Measurements from ENCODE around the gene CPLX3. TPM values are rescaled to one million over a fixed set of nuclear protein-coding genes. Genes with fewer than 3 reads are reported as not detected.

The CPLX3 gene
- total and polyA plus RNA-seq, 7 experiments from 2014 or later, result 0.27 to 0.60 TPM; not detected in 5

DNA sequence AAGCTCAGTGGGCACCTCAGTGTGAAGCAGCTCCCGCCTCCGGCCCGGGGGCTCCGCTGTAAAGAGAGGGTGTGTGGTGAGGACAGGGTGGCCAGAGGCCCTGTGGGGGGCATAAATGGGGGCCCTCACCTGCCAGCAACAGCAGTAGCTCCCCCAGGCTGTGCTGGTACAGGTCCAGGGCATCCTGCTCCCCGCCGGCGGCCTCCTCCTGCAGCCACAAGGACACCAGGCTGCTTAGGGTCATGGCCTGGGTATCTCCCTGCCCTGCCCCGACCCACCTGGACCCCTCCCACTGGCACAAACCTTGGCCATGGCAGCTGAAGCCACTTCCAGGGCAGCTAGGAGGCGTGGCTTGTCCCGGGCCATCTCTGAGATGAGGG, 11.7 kb downstream of the CPLX3 start:
- Mint-ChIP-seq H3K4me3 (no peak overlapping the region), H3K4me1 (peaks cover 17 to 28% (median 25%) of the 10 kb centered on the region in 7 donors), H3K9me3 (no peaks in the 10 kb centered on the region), H3K36me3 (peaks cover 0 to 17% (median 0%) of the 10 kb centered on the region in 5 donors), H3K27ac (no peak overlapping the region), H3K27me3 (no peaks in the 10 kb centered on the region)
- CTCF ChIA-PET, result interaction anchor here (1.3 kb wide), 2 partner anchors 67 to 68 kb away, joined by 3 to 5 read pairs; no protein-coding TSS in a partner anchor
- Histone ChIP-seq H3K9me3 (ENCODE audit: control insufficient read depth in 2 of 3, low read length in 3 of 3) (no peaks in the 10 kb centered on the region), H3K4me1 (ENCODE audit: control insufficient read depth in 2 of 2, insufficient read depth in 2 of 2, low read length in 2 of 2) (peaks cover 10 to 22% of the 10 kb centered on the region in 2 donors), H3K27me3 (ENCODE audit: control insufficient read depth in 2 of 2, insufficient read depth in 2 of 2, low read length in 2 of 2) (no peaks in the 10 kb centered on the region), H3K27ac (ENCODE audit: low read depth, low read length) (no peak overlapping the region), H3K4me3 (ENCODE audit: low read length) (no peak overlapping the region), H3K36me3 (ENCODE audit: control insufficient read depth in 2 of 3, insufficient read depth in 3 of 3, low read length in 3 of 3) (peaks cover 0 to 56% (median 4%) of the 10 kb centered on the region in 3 experiments)
- no peak for DNase-seq
- no peak for ATAC-seq
- POLR2A ChIA-PET, result no interaction called here
- intact Hi-C loops (cut with micrococcal nuclease), result no loop called here

DNA sequence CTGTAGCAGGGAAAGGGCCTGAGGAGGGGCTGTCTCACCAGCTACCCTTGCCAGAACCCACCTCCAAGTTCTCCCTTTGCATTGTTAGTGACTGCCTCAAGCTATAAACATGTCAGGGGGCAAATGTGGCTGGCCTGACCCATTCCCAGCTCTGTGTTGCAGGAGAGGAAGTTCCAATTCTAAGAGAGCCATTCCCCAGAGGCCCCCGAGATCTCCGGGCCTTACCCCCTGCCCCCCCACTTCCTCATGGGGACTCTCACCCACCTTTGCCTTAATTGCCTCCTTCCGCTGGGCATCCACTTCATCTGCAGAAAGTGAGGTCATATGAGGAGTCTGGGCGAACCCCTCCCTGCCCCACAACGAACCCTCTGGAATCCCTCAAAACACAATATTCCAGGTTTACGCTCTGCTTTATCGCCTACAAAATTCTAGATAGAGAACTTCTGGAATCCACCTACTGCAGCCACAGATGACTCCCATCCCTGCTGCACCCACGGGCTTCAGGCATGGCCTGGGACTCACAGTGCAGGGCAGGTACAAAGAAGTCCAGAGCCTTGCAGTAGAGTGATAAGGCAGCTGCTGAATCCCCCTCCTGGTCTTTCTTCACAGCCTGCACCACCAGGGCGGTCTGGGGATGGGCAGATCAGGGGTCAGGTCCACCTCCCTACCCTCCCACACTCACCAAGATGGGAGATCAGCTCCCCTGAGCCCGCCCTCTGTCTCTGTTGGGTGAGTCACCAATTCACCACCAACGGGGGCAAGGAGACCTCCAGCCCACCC, 12.5 kb downstream of the CPLX3 start:
- H3K9me3 ChIP-seq (ENCODE audit: control insufficient read depth in 2 of 3, low read length in 3 of 3), result no peaks in the 10 kb centered on the region
- intact Hi-C loops (cut with micrococcal nuclease), result no loop called here
- H3K36me3 Mint-ChIP-seq, result peaks cover 0 to 19% (median 0%) of the 10 kb centered on the region in 5 donors
- no peak overlapping the region for H3K27ac ChIP-seq (ENCODE audit: low read depth, low read length)
- peaks cover 17 to 34% (median 31%) of the 10 kb centered on the region in 7 donors for H3K4me1 Mint-ChIP-seq
- DNase-seq (no peak), ATAC-seq (no peak)
- ChIA-PET CTCF (interaction anchor here (1.3 kb wide), 1 partner anchor 68 kb away, joined by 5 read pairs; no protein-coding TSS in a partner anchor), POLR2A (no interaction called here)
- H3K9me3 Mint-ChIP-seq, result no peaks in the 10 kb centered on the region
- peaks cover 17 to 28% of the 10 kb centered on the region in 2 donors for H3K4me1 ChIP-seq (ENCODE audit: control insufficient read depth in 2 of 2, insufficient read depth in 2 of 2, low read length in 2 of 2)
- H3K27ac Mint-ChIP-seq, result peak overlapping the region in 3 of 9 donors; percentile 5 to 54 (median 48)
- no peak overlapping the region for H3K4me3 Mint-ChIP-seq
- H3K27me3 Mint-ChIP-seq, result no peaks in the 10 kb centered on the region
- no peak overlapping the region for H3K4me3 ChIP-seq (ENCODE audit: low read length)
- peaks cover 0 to 56% (median 4%) of the 10 kb centered on the region in 3 experiments for H3K36me3 ChIP-seq (ENCODE audit: control insufficient read depth in 2 of 3, insufficient read depth in 3 of 3, low read length in 3 of 3)
- H3K27me3 ChIP-seq (ENCODE audit: control insufficient read depth in 2 of 2, insufficient read depth in 2 of 2, low read length in 2 of 2), result no peaks in the 10 kb centered on the region

DNA sequence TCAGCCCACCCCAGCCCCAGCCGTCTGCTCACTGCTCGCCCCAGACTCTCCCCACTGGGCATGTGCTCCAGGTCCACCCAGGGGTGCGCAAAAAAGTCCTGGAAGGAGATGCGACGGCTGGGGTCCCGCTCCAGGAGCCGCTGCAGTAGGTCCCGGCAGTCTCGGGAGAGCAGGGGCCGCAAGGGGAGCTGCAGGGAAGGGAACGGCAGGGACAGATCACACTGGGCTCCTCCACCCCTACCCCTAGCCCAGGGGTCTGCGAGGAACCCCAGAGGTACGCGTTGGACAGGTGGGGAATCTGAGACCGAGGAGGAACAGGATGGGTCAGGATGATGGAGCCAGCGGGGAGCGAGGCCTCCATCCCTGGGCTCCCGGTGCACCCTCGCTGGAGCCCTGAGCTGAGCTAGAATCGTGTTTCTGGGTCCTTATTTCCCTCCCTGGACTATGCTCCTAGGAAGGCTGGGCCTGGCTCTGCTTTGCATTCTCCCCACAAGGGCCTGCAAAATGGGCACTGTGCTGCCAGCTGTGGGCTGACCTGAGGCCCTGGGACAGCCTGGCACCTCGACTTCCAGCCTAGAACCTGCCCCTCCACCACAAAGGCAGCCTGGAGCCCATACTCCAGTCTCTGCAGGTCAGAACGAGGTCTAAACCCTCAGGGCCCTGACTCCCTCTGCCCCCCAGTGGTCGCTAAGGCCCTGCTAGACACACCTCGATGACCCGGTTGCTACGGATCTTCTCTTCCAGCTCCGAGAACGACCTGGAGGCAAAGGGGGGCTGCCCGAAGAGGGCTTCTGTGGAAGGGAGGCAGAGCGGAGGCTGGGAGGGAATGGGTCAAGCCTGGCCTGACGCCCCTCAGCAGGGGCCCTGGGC, 13.3 kb downstream of the CPLX3 start:
- peaks cover 0 to 19% (median 0%) of the 10 kb centered on the region in 5 donors for H3K36me3 Mint-ChIP-seq
- ChIA-PET POLR2A (no interaction called here), CTCF (no interaction called here)
- H3K9me3 Mint-ChIP-seq, result no peaks in the 10 kb centered on the region
- peak overlapping the region in 2 of 10 donors; percentile 13 to 90 for H3K4me3 Mint-ChIP-seq
- Histone ChIP-seq H3K4me3 (ENCODE audit: low read length) (no peak overlapping the region), H3K4me1 (ENCODE audit: control insufficient read depth in 2 of 2, insufficient read depth in 2 of 2, low read length in 2 of 2) (peaks cover 25 to 36% of the 10 kb centered on the region in 2 donors), H3K27me3 (ENCODE audit: control insufficient read depth in 2 of 2, insufficient read depth in 2 of 2, low read length in 2 of 2) (no peaks in the 10 kb centered on the region), H3K27ac (ENCODE audit: low read depth, low read length) (no peak overlapping the region), H3K9me3 (ENCODE audit: control insufficient read depth in 2 of 3, low read length in 3 of 3) (no peaks in the 10 kb centered on the region), H3K36me3 (ENCODE audit: control insufficient read depth in 2 of 3, insufficient read depth in 3 of 3, low read length in 3 of 3) (peaks cover 0 to 56% (median 4%) of the 10 kb centered on the region in 3 experiments)
- intact Hi-C loops (cut with micrococcal nuclease), result loop anchor here (5.0 to 10.0 kb wide), 3 partner anchors 113 to 615 kb away; partner anchors contain the start of genes C15orf39 (in 1 of the 2) and SIN3A (in 1 of the 2)
- ATAC-seq (no peak), DNase-seq (no peak)
- H3K4me1 Mint-ChIP-seq, result peaks cover 22 to 42% (median 39%) of the 10 kb centered on the region in 7 donors
- peak overlapping the region in 1 of 9 donors; percentile 51 for H3K27ac Mint-ChIP-seq
- no peaks in the 10 kb centered on the region for H3K27me3 Mint-ChIP-seq

- POLR2A ChIA-PET, result interaction anchor here (0.7 to 4.4 kb wide), 4 partner anchors 34 to 69 kb away, joined by 3 to 44 read pairs (median 3); no protein-coding TSS in a partner anchor
- H3K4me3 Mint-ChIP-seq, result peak overlapping the region; percentile 38 to 95 (median 90)
- intact Hi-C loops (cut with micrococcal nuclease), result loop anchor here (5.0 to 10.0 kb wide), 3 partner anchors 111 to 614 kb away; partner anchors contain the start of genes C15orf39 (in 1 of the 2) and SIN3A (in 1 of the 2)
- no peaks in the 10 kb centered on the region for H3K9me3 Mint-ChIP-seq
- H3K36me3 Mint-ChIP-seq, result peaks cover 0 to 25% (median 0%) of the 10 kb centered on the region in 5 donors
- DNase-seq, result no peak
- H3K27me3 ChIP-seq (ENCODE audit: control insufficient read depth in 2 of 2, insufficient read depth in 2 of 2, low read length in 2 of 2), result no peaks in the 10 kb centered on the region
- CTCF ChIA-PET, result interaction anchor here (0.8 kb wide), 1 partner anchor 60 kb away, joined by 3 read pairs; no protein-coding TSS in a partner anchor
- H3K27ac Mint-ChIP-seq, result peak overlapping the region in 7 of 9 donors; percentile 12 to 79 (median 51)
- H3K4me1 Mint-ChIP-seq, result peaks cover 26 to 54% (median 46%) of the 10 kb centered on the region in 7 donors
- no peaks in the 10 kb centered on the region for H3K27me3 Mint-ChIP-seq
- ATAC-seq, result no peak
- H3K36me3 ChIP-seq (ENCODE audit: control insufficient read depth in 2 of 3, insufficient read depth in 3 of 3, low read length in 3 of 3), result peaks cover 0 to 52% (median 4%) of the 10 kb centered on the region in 3 experiments
- H3K4me3 ChIP-seq (ENCODE audit: low read length), result no peak overlapping the region
- peaks cover 39 to 50% of the 10 kb centered on the region in 2 donors for H3K4me1 ChIP-seq (ENCODE audit: control insufficient read depth in 2 of 2, insufficient read depth in 2 of 2, low read length in 2 of 2)
- H3K27ac ChIP-seq (ENCODE audit: low read depth, low read length), result no peak overlapping the region
- no peaks in the 10 kb centered on the region for H3K9me3 ChIP-seq (ENCODE audit: control insufficient read depth in 2 of 3, low read length in 3 of 3)
Observed at GRCh38 chr15:74840851-74841775, 14.7 kb downstream of the CPLX3 start.

DNA sequence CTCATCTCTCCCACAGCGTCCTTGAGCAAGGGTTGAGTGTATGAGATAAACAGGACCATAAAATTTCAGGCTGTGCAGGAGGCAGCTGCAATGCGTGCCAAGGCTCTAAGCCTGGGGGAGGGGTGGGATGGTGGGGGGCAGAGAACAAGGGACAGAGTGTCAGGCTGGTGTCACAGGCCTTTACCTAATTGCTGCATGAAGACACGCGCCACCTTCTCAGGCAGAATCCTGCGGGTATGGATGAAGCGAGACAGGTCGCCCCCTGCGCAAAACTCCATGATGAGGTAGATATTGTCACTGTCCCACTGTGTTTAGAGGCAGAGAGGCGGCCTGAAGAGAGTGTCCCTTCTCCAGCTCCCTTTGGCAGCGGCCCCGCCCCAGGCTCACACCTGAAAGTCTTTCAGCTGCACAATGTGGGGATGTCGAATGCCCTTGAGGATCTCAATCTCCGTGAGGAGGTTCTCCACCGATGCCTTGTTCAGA, 15.5 kb downstream of the CPLX3 start:
- H3K36me3 ChIP-seq (ENCODE audit: control insufficient read depth in 2 of 3, insufficient read depth in 3 of 3, low read length in 3 of 3), result peaks cover 0 to 44% (median 4%) of the 10 kb centered on the region in 3 experiments
- H3K27me3 ChIP-seq (ENCODE audit: control insufficient read depth in 2 of 2, insufficient read depth in 2 of 2, low read length in 2 of 2), result no peaks in the 10 kb centered on the region
- intact Hi-C loops (cut with micrococcal nuclease), result loop anchor here (2.0 to 10.0 kb wide), 8 partner anchors 61 to 613 kb away; partner anchors contain the start of genes ARID3B (in 1 of the 2), C15orf39 (in 1 of the 2), PPCDC (in 1 of the 2) and SIN3A (in 1 of the 2)
- ChIA-PET CTCF (interaction anchor here (0.5 to 1.9 kb wide), 6 partner anchors 52 to 67 kb away, joined by 3 to 8 read pairs (median 4); no protein-coding TSS in a partner anchor), POLR2A (interaction anchor here (0.5 to 4.4 kb wide), 13 partner anchors 28 to 428 kb away, joined by 3 to 44 read pairs (median 8); partner anchors contain the start of genes FAM219B and SCAMP2)
- ATAC-seq (no peak), DNase-seq (no peak)
- H3K4me3 ChIP-seq (ENCODE audit: low read length), result peak overlapping the region; percentile 74
- peak overlapping the region in 5 of 9 donors; percentile 12 to 95 (median 84) for H3K27ac Mint-ChIP-seq
- H3K36me3 Mint-ChIP-seq, result peaks cover 0 to 25% (median 3%) of the 10 kb centered on the region in 5 donors
- H3K9me3 Mint-ChIP-seq, result no peaks in the 10 kb centered on the region
- peaks cover 26 to 58% (median 50%) of the 10 kb centered on the region in 7 donors for H3K4me1 Mint-ChIP-seq
- H3K9me3 ChIP-seq (ENCODE audit: control insufficient read depth in 2 of 3, low read length in 3 of 3), result no peaks in the 10 kb centered on the region
- peak overlapping the region; percentile 79 for H3K27ac ChIP-seq (ENCODE audit: low read depth, low read length)
- no peaks in the 10 kb centered on the region for H3K27me3 Mint-ChIP-seq
- H3K4me3 Mint-ChIP-seq, result peak overlapping the region; percentile 80 to 95 (median 90)
- peaks cover 40 to 50% of the 10 kb centered on the region in 2 donors for H3K4me1 ChIP-seq (ENCODE audit: control insufficient read depth in 2 of 2, insufficient read depth in 2 of 2, low read length in 2 of 2)
